IMR-90 (cell line): ENCODE measurements around the gene RHBDL1.

Experiments used
- BHLHE40 ChIP-seq: fragments of 150-350 bp; IDR thresholded peaks from 2 replicates; pipeline ENCODE4 v1.6.1; 2016; ENCODE audit warnings: mild to moderate bottlenecking, low read depth, low read length
- CEBPB ChIP-seq: IDR thresholded peaks from 2 replicates; pipeline ENCODE4 v1.6.1; 2012; ENCODE audit warnings: low read depth, low read length, improper control_type of control experiment
- CTCF ChIP-seq: conservative IDR thresholded peaks from 2 replicates; pipeline ENCODE4 v1.5.1; 2012; ENCODE audit warnings: mild to moderate bottlenecking, low read depth, low read length, improper control_type of control experiment
- FOS ChIP-seq: fragments of 150-350 bp; IDR thresholded peaks from 2 replicates; pipeline ENCODE4 v1.6.1; 2016; ENCODE audit warnings: low read depth, low read length
- NFE2L2 ChIP-seq: fragments of 150-350 bp; IDR thresholded peaks from 2 replicates; pipeline ENCODE4 v1.6.1; 2016; ENCODE audit warnings: low read depth, mild to moderate bottlenecking, low read length
- POLR2A ChIP-seq: IDR thresholded peaks from 2 replicates; pipeline ENCODE4 v1.6.1; 2012; ENCODE audit warnings: mild to moderate bottlenecking, low read depth, low read length
- RAD21 ChIP-seq: IDR thresholded peaks from 2 replicates; pipeline ENCODE4 v1.6.1; 2012; ENCODE audit warnings: low read length, improper control_type of control experiment
- RCOR1 ChIP-seq: IDR thresholded peaks from 2 replicates; pipeline ENCODE4 v1.6.1; 2012; ENCODE audit warnings: mild to moderate bottlenecking, low read length, improper control_type of control experiment; ENCODE audit not compliant: insufficient replicate concordance
- TF ChIP-seq, protein P1 (sequence below): fragments of 150-350 bp; IDR thresholded peaks from 2 replicates; pipeline ENCODE4 v1.6.1; 2016; ENCODE audit warnings: low read depth, mild to moderate bottlenecking, low read length, moderate library complexity, borderline replicate concordance

DNA sequence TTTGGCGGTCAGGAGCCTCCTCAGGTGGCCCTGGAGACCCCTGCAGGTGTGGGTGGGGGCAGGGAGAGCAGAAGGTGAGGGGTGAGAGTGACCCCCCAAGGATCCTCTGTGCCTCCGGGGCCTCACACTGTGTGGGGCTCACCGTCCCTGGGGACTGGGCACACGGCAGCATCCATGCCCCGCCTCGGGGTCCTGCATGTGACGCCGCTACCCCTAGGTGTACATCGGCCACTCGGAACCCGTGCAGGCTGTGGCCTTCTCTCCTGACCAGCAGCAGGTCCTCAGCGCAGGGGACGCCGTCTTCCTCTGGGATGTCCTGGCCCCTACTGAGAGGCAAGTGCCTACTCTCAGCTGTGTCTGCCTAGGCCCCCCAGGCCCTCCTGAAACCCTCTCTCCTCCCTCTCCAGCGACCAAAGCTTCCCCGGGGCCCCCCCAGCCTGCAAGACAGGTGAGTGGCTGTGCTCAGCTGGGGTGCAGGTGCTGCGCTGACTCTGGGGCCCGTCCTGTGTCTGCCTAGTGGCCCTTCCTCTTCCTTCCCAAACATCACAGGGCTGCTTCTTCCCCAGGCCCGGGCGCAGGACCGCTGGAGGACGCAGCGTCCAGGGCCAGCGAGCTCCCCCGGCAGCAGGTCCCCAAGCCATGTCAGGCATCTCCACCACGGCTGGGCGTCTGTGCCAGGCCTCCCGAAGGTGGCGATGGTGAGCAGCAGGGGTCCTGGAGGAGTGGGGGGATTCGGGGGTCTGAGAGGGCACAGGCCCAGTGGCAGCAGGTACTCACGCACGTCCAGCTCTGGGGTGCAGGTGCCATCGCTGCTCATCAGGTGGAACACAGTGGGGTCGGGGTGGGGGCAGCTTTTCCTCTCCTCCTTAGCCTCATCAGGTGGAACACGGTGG is 16.5 kb upstream of the RHBDL1 start:
- no peak for TF ChIP-seq POLR2A
- no peak for TF ChIP-seq RCOR1
- TF ChIP-seq CTCF = no peak
- TF ChIP-seq FOS = no peak
- no peak for TF ChIP-seq CEBPB
- no peak for TF ChIP-seq NFE2L2
- no peak for TF ChIP-seq RAD21
- no peak for TF ChIP-seq BHLHE40
- TF ChIP-seq, protein P1, sequence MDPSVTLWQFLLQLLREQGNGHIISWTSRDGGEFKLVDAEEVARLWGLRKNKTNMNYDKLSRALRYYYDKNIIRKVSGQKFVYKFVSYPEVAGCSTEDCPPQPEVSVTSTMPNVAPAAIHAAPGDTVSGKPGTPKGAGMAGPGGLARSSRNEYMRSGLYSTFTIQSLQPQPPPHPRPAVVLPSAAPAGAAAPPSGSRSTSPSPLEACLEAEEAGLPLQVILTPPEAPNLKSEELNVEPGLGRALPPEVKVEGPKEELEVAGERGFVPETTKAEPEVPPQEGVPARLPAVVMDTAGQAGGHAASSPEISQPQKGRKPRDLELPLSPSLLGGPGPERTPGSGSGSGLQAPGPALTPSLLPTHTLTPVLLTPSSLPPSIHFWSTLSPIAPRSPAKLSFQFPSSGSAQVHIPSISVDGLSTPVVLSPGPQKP = no peak
